HG03039 (cell line): Measurements from ENCODE around the gene ADCY4.

ENCODE experiments used
- ATAC-seq: cut with Tn5 transposase; IDR thresholded peaks from one replicate; pipeline ENCODE4 v1.9.1; 2021; ENCODE audit warnings: mild to moderate bottlenecking, moderate library complexity; ENCODE audit not compliant: unreplicated experiment

Gene ADCY4

DNA sequence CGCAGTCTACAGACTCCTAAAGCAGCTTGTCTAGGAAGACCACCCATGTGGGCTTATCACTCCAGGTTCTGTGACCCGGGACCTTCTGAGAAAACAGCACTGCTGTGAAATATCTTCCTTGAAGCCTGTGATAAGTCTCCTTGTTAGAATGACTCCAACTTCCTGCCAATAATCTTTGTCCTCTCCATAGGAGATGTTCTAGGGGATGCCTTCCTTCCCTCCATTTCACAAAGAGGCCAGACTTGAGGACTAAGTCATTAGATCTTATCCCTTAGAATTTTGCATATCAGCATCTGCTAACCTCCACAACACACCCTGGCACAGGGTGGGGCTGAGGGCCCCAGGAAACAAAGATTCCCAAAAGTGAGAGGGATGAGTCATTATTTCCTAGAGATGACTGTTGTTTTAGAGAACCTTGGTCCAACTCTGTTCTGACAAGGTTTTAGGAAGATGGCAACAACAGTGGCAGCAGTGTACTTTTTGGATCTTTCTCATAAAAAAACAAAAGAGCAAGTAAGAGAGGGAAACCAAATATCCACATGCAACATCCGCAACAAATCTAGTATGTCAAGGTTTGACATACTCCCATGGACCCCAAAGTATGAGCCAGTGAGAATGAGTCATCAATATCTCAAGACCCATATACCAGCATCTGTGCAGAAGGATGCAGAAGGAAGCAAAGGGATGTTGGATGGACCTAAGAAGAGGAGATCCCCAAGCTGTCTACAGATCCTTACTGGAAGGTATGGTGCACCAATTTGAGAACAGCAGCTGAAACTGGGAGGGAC, 17.5 kb downstream of the ADCY4 start:
- no peak for ATAC-seq

GRCh38 chr14:24316597-24316950, 18.3 kb downstream of the ADCY4 start:
- no peak for ATAC-seq

GRCh38 chr14:24315807-24316596, 18.9 kb downstream of the ADCY4 start:
- no peak for ATAC-seq

DNA sequence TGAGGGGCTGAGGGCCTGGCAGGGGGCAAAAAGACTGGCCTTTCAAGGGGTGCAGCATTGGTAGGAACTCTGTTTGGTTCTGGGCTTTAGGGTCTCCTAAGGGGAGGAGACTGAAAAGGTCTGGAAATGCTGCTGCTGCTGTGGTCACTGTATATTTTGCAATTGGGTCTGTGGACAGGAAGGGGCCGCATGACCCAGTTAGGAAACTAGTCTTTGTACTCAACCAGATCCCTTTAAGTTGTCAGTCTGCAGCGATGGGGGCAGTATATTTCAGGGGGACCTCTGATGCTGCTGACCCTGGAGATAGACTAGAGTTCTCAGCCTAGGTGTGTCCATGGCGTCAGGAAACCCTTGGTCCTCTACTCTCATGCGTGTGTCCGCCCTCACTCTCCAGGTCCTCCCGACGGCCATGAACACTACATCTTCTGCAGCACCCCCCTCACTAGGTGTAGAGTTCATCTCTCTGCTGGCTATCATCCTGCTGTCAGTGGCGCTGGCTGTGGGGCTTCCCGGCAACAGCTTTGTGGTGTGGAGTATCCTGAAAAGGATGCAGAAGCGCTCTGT, 19.5 kb downstream of the ADCY4 start:
- no peak for ATAC-seq

- no peak for ATAC-seq
These were observed 20.3 kb downstream of the ADCY4 start for GRCh38 chr14:24314377-24315193.

GRCh38 chr14:24313913-24314312, 21.0 kb downstream of the ADCY4 start:
- ATAC-seq = no peak

- no peak for ATAC-seq
These were observed 21.9 kb downstream of the ADCY4 start for GRCh38 chr14:24312736-24313507.

- no peak for ATAC-seq
These were observed 22.8 kb downstream of the ADCY4 start for GRCh38 chr14:24311837-24312615.

GRCh38 chr14:24310646-24311604, 23.9 kb downstream of the ADCY4 start, which contains the start of gene LTB4R:
LTB4R (plus strand) TSS chr14:24311502; CDS start chr14:24315652, 4,150 bp downstream.
- ATAC-seq = peak; percentile 63

DNA sequence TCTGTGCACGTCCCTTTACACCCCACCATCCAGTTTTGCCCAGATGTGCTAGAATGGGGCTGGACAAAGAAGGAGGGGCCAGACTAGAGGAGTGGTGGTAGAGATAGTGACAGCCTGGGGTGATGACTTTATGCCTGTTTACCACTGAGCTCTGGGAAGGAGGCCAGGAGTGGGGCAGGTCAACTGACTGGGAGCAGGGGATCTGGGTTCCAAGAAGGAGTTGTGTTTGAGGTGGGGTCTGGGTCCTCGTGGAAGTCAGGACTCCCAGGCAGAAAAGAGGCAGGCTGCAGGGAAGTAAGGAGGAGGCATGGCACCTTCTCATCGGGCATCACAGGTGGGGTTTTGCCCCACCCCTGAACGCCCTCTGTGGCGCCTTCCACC, 24.6 kb downstream of the ADCY4 start:
- no peak for ATAC-seq

GRCh38 chr14:24309538-24310264, 25.2 kb downstream of the ADCY4 start, which contains the start of gene LTB4R2:
LTB4R2 (plus strand) TSS chr14:24310140; CDS start chr14:24310665, 525 bp downstream.
- ATAC-seq = no peak

DNA sequence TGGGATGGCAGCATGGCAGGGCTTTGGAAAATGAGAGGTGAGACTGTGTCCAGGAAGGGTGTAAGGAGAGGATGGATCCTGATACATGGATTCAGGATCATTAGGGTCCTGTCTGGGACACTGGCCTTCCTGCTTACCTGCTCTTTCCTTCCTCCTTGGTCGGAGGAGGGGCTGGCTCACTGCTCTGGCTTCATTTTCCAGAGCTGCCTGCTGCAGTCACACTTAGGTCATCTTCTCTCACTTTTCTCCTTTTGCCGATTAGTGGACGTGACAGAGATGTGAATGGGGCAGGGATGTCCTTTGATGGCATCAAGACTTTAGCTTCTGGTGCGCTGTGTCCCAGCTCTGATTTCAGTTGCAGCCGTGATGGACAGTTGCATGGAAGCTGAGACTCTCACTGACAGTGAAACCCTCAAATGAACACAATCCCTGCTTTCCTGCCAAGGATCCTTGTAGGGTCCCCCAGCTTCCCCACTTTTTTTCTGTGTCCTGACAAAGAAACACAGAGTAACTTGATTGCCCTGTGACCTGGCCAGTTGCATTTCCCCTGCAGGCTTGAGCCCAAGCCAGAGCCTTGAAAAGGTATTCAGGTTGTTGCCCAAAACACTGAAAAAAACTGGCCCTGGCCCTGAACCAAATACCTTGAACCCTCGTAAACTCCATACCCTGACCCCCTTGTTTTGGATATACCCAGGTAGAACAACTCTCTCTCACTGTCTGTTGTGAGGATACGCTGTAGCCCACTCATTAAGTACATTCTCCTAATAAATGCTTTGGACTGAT, 26.3 kb downstream of the ADCY4 start:
- ATAC-seq = no peak

DNA sequence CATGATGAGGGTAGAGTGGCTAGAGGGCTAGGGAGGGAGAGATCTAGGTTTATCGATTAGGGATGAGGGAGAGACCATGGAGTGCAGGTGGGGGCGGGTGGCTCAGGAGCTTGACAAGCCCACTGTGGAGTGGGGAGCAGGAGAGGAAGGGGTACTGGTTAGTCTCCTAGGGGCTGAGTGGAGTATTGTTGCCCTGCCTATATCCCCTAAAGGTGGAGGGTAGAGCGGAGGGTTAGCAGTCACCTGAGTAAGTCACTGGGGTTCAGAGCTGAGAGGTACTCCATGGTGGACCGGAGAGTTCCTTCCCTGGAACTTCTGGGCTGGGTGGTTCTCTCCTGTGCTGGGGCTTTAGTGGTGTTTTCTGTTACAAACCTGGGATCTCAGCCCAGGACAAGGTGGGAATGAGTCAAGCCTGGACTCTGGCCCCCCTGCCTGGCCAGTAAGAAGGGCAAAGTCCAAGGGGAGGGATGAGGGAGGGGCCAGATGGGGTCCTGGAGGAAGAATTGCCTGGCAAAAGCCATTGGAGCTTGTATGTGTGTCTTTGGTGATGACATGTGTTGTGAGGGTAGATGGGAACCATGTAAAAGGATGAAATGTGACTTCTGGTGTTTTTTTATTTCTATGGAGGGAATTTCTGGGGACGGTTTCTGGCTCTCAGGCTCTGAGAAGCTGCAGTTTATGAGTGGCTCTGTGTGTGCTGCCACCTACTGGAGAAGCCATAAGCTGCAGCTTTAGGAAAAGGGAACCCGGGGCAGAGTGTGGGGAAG, 27.1 kb downstream of the ADCY4 start, which contains the start of gene CIDEB:
CIDEB (minus strand) TSS at position 403 of the 767 bp plus-strand sequence; CDS start at position 284, 119 bp downstream.
- ATAC-seq = no peak

- no peak for ATAC-seq
These were observed 27.7 kb downstream of the ADCY4 start for GRCh38 chr14:24307156-24307574.

DNA sequence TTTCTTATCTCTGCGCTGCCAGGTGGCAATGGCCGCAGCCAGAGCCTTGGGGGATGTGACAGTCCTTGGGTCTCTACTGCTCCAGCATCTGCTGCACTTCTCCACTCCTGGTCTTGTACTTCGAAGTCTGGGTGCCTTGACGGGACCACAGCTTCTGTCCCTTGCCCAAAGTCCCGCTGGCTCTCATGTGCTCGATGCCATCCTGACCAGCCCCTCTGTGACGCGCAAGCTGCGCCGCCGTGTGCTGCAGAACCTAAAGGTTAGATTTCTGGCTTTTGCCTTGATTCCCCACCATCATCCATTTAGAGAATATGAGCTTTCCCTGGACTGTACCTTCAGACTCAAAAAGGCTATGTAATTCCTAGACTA, 30.9 kb downstream of the ADCY4 start:
- no peak for ATAC-seq
